Neural cell (in vitro differentiated cells): ENCODE data around the gene C21orf58. TPM values are rescaled to one million over a fixed set of nuclear protein-coding genes. Genes with fewer than 3 reads are reported as not detected.

ENCODE experiments used
- H2AFZ ChIP-seq: fragments of 200-600, 300-800 bp; sonication (generic), shearing (Covaris generic); 2 replicates; pipeline ENCODE4 v1.6.0; 2014; ENCODE audit warnings: low read depth, mild to moderate bottlenecking, antibody characterized with exemption, low read length, moderate library complexity
- H3F3A ChIP-seq: fragments of 200-600 bp; shearing (Covaris generic); 2 replicates; pipeline ENCODE4 v1.6.1; 2016; ENCODE audit warnings: mild to moderate bottlenecking, moderate library complexity, mixed read lengths, antibody characterized with exemption, low read length; ENCODE audit not compliant: insufficient read depth, poor library complexity, severe bottlenecking
- H3K27ac ChIP-seq: fragments of 200-600, 300-800 bp; sonication (generic), shearing (Covaris generic); 2 replicates; pipeline ENCODE4 v1.5.1; 2014; ENCODE audit warnings: mild to moderate bottlenecking, low read length, moderate library complexity
- H3K27me3 ChIP-seq: fragments of 300-800, 200-600 bp; sonication (generic), shearing (Covaris generic); 2 replicates; pipeline ENCODE4 v1.6.0; 2014; ENCODE audit warnings: mild to moderate bottlenecking, low read depth, low read length, moderate library complexity; ENCODE audit not compliant: insufficient read depth
- H3K36me3 ChIP-seq: fragments of 300-800, 200-600 bp; sonication (generic), shearing (Covaris generic); 2 replicates; pipeline ENCODE4 v1.5.1; 2014; ENCODE audit warnings: mild to moderate bottlenecking, antibody characterized with exemption, low read length, moderate library complexity; ENCODE audit not compliant: insufficient read depth
- H3K4me2 ChIP-seq: fragments of 300-800, 200-600 bp; sonication (generic), shearing (Covaris generic); 2 replicates; pipeline ENCODE4 v1.6.0; 2014; ENCODE audit warnings: mild to moderate bottlenecking, low read length
- H3K4me3 ChIP-seq: fragments of 300-800, 200-600 bp; sonication (generic), shearing (Covaris generic); 2 replicates; pipeline ENCODE4 v1.5.1; 2014; ENCODE audit warnings: mild to moderate bottlenecking, low read length, moderate library complexity
- H3K79me2 ChIP-seq: fragments of 200-600 bp; shearing (Covaris generic); replicated peaks from 2 replicates; pipeline ENCODE4 v1.6.0; 2014; ENCODE audit warnings: mild to moderate bottlenecking, low read length, moderate library complexity; ENCODE audit not compliant: insufficient read depth
- H3K9ac ChIP-seq: fragments of 300-800, 200-600 bp; sonication (generic), shearing (Covaris generic); 2 replicates; pipeline ENCODE4 v1.6.1; 2016; ENCODE audit warnings: mild to moderate bottlenecking, low read length, mixed read lengths
- H3K9me2 ChIP-seq: fragments of 200-600 bp; shearing (Covaris generic); 2 replicates; pipeline ENCODE4 v1.6.1; 2016; ENCODE audit warnings: mild to moderate bottlenecking, low read length, mixed read lengths; ENCODE audit not compliant: insufficient read depth
- H3K9me3 ChIP-seq: fragments of 200-600, 300-800 bp; sonication (generic), shearing (Covaris generic); 2 replicates; pipeline ENCODE4 v1.6.1; 2016; ENCODE audit warnings: mild to moderate bottlenecking, mixed run types, low read length, moderate library complexity, mixed read lengths
- H4K20me1 ChIP-seq: fragments of 200-600 bp; shearing (Covaris generic); 2 replicates; pipeline ENCODE4 v1.6.1; 2016; ENCODE audit warnings: mild to moderate bottlenecking, mixed run types; ENCODE audit not compliant: insufficient read depth
- EP300 ChIP-seq: fragments of 450-650 bp; conservative IDR thresholded peaks from 2 replicates; pipeline ENCODE4 v1.6.1; 2014; ENCODE audit warnings: antibody characterized with exemption, mild to moderate bottlenecking, moderate library complexity; ENCODE audit not compliant: poor library complexity, severe bottlenecking
- EZH2 ChIP-seq: fragments of 200-600, 300-800 bp; shearing (Covaris generic), sonication (generic); IDR thresholded peaks from 2 replicates; pipeline ENCODE4 v1.6.1; 2014; ENCODE audit warnings: antibody characterized with exemption, low read length, borderline replicate concordance, mild to moderate bottlenecking; ENCODE audit not compliant: insufficient read depth, poor library complexity, severe bottlenecking
- MXI1 ChIP-seq: fragments of 450-650 bp; conservative IDR thresholded peaks from 2 replicates; pipeline ENCODE4 v1.6.1; 2014; ENCODE audit warnings: antibody characterized with exemption, mild to moderate bottlenecking; ENCODE audit not compliant: poor library complexity, severe bottlenecking
- POLR2AphosphoS5 ChIP-seq: IDR thresholded peaks from 2 replicates; pipeline ENCODE4 v1.6.1; 2012
- RAD21 ChIP-seq: fragments of 450-650 bp; conservative IDR thresholded peaks from 2 replicates; pipeline ENCODE4 v1.6.1; 2014; ENCODE audit warnings: antibody characterized with exemption, mild to moderate bottlenecking, moderate library complexity
- SMC3 ChIP-seq: fragments of 450-650 bp; conservative IDR thresholded peaks from 2 replicates; pipeline ENCODE4 v1.6.1; 2014; ENCODE audit warnings: antibody characterized with exemption, mild to moderate bottlenecking, moderate library complexity; ENCODE audit not compliant: poor library complexity
- TAF1 ChIP-seq: IDR thresholded peaks from 2 replicates; pipeline ENCODE4 v1.6.1; 2012; ENCODE audit warnings: low read depth
- polyA plus RNA-seq: library from polyadenylated mRNA; depleted of rRNA; stranded (reverse); fragments of >200 nt; gene quantifications from 2 replicates; pipeline ENCODE4 v1.2.3, GENCODE V29; 2014
- TF ChIP-seq, protein P1 (sequence below): fragments of 450-650 bp; IDR thresholded peaks from 2 replicates; pipeline ENCODE4 v1.5.1; 2014; ENCODE audit warnings: antibody characterized with exemption, mild to moderate bottlenecking, moderate library complexity; ENCODE audit not compliant: poor library complexity, severe bottlenecking
- TF ChIP-seq, protein P2 (sequence below): IDR thresholded peaks from 2 replicates; pipeline ENCODE4 v1.6.1; 2012; ENCODE audit warnings: borderline replicate concordance

The C21orf58 gene
- polyA plus RNA-seq, 1 donor from 2014 or later: 3.0 TPM

DNA sequence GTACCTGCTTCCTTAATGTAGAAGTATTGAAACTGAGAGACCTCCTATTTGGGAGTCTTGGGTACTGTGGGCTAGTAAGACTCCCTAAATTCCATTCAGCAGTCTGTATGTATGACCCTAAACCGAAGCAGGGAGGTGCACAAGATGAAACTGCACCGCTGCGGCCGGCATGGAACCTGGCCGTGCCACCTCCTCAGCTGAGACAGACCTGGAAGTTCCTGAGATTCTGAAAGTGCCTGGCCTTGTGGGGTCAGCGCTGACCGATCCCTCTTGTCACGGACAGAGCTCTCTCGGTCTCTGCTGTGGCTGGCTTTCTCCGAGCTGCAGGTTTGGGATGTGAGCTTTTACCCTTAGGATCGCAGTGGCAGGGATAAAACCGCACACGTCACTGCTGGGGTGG is 27.3 kb upstream of the C21orf58 start:
- no peak for TF ChIP-seq MXI1
- TF ChIP-seq, protein P1, sequence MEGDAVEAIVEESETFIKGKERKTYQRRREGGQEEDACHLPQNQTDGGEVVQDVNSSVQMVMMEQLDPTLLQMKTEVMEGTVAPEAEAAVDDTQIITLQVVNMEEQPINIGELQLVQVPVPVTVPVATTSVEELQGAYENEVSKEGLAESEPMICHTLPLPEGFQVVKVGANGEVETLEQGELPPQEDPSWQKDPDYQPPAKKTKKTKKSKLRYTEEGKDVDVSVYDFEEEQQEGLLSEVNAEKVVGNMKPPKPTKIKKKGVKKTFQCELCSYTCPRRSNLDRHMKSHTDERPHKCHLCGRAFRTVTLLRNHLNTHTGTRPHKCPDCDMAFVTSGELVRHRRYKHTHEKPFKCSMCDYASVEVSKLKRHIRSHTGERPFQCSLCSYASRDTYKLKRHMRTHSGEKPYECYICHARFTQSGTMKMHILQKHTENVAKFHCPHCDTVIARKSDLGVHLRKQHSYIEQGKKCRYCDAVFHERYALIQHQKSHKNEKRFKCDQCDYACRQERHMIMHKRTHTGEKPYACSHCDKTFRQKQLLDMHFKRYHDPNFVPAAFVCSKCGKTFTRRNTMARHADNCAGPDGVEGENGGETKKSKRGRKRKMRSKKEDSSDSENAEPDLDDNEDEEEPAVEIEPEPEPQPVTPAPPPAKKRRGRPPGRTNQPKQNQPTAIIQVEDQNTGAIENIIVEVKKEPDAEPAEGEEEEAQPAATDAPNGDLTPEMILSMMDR: no peak
- TF ChIP-seq EP300: no peak
- TF ChIP-seq SMC3: no peak
- TF ChIP-seq, protein P2, sequence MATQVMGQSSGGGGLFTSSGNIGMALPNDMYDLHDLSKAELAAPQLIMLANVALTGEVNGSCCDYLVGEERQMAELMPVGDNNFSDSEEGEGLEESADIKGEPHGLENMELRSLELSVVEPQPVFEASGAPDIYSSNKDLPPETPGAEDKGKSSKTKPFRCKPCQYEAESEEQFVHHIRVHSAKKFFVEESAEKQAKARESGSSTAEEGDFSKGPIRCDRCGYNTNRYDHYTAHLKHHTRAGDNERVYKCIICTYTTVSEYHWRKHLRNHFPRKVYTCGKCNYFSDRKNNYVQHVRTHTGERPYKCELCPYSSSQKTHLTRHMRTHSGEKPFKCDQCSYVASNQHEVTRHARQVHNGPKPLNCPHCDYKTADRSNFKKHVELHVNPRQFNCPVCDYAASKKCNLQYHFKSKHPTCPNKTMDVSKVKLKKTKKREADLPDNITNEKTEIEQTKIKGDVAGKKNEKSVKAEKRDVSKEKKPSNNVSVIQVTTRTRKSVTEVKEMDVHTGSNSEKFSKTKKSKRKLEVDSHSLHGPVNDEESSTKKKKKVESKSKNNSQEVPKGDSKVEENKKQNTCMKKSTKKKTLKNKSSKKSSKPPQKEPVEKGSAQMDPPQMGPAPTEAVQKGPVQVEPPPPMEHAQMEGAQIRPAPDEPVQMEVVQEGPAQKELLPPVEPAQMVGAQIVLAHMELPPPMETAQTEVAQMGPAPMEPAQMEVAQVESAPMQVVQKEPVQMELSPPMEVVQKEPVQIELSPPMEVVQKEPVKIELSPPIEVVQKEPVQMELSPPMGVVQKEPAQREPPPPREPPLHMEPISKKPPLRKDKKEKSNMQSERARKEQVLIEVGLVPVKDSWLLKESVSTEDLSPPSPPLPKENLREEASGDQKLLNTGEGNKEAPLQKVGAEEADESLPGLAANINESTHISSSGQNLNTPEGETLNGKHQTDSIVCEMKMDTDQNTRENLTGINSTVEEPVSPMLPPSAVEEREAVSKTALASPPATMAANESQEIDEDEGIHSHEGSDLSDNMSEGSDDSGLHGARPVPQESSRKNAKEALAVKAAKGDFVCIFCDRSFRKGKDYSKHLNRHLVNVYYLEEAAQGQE: no peak
- no peak for TF ChIP-seq TAF1
- no peak for TF ChIP-seq EZH2
- TF ChIP-seq POLR2AphosphoS5: no peak
- no peak for TF ChIP-seq RAD21
- Histone ChIP-seq H3K4me2 (no peak overlapping the region), H3K9ac (no peak overlapping the region), H3K9me2 (no peaks in the 10 kb centered on the region), H3K36me3 (no peaks in the 10 kb centered on the region), H3K27ac (no peak overlapping the region), H3K9me3 (no peaks in the 10 kb centered on the region), H4K20me1 (no peaks in the 10 kb centered on the region), H3F3A (no peaks in the 10 kb centered on the region), H2AFZ (no peak overlapping the region), H3K27me3 (no peaks in the 10 kb centered on the region), H3K79me2 (no peaks in the 10 kb centered on the region), H3K4me3 (no peak overlapping the region)

DNA sequence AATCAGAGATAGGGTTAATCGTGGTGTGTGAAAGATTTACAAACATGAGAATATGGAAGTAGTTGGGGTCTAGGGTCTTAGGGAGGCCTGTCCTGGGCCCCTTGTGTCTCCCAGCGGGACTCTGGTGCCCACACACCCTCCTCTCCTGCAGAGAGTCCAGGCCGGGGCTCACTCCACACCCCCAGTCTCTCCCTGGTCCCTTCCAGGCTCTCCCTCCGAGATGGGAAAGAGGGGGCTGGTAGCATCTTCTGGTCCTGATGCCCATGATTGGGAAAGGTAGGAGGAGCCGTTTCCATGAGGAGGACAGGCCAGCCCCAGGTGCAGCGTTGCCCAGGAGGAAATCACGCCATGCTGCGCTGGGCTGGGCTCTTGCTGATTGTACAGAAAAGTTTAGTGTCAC is 26.9 kb upstream of the C21orf58 start:
- H4K20me1 ChIP-seq: no peaks in the 10 kb centered on the region
- H3K79me2 ChIP-seq: no peaks in the 10 kb centered on the region
- H3K9me3 ChIP-seq: no peaks in the 10 kb centered on the region
- no peak overlapping the region for H3K4me3 ChIP-seq
- H3K9ac ChIP-seq: no peak overlapping the region
- H3F3A ChIP-seq: no peaks in the 10 kb centered on the region
- H3K27me3 ChIP-seq: no peaks in the 10 kb centered on the region
- H2AFZ ChIP-seq: no peak overlapping the region
- no peak overlapping the region for H3K4me2 ChIP-seq
- H3K36me3 ChIP-seq: no peaks in the 10 kb centered on the region
- TF ChIP-seq EZH2 (no peak), MXI1 (no peak), SMC3 (no peak), RAD21 (no peak), EP300 (no peak), POLR2AphosphoS5 (no peak), TAF1 (no peak)
- TF ChIP-seq, protein P1: no peak
- TF ChIP-seq, protein P2: no peak
- no peak overlapping the region for H3K27ac ChIP-seq
- H3K9me2 ChIP-seq: no peaks in the 10 kb centered on the region
